H1 (cell line): ENCODE results near the gene NAXE.

Experiments
- CTCF ChIP-seq, 3 experiments: IDR thresholded peaks; 1 replicate in 2 of 3; 2 replicates in 1 of 3; pipeline versions ENCODE4 v1.5.1 to v1.6.1; 2011; ENCODE audit warnings: low read length in 3 of 3, mild to moderate bottlenecking in 3 of 3, inconsistent platforms in 2 of 3, low read depth in 1 of 3, moderate library complexity in 1 of 3; ENCODE audit not compliant: insufficient read depth in 1 of 3; ENCODE audit errors: control extremely low read depth in 1 of 3
- HDAC6 ChIP-seq: IDR thresholded peaks from one replicate; pipeline ENCODE4 v1.7.1; 2012; ENCODE audit warnings: low read depth, mild to moderate bottlenecking, inconsistent platforms, low read length, moderate library complexity
- KDM4A ChIP-seq: IDR thresholded peaks from one replicate; pipeline ENCODE4 v1.7.1; 2012; ENCODE audit warnings: low read depth, mild to moderate bottlenecking, moderate library complexity, low read length, inconsistent platforms; ENCODE audit not compliant: severe bottlenecking
- POLR2A ChIP-seq, 2 experiments: IDR thresholded peaks; 1 replicate in 1 of 2; 2 replicates in 1 of 2; pipeline ENCODE4 v1.6.1; 2011; ENCODE audit warnings: low read depth in 2 of 2, low read length in 2 of 2, mild to moderate bottlenecking in 2 of 2; ENCODE audit errors: control extremely low read depth in 1 of 2
- RBBP5 ChIP-seq: IDR thresholded peaks from 2 replicates; pipeline ENCODE4 v1.7.1; 2012; ENCODE audit warnings: low read depth, mild to moderate bottlenecking, inconsistent platforms, low read length, moderate library complexity, borderline replicate concordance
- SUZ12 ChIP-seq: fragments of 200-600 bp; sonication (generic); IDR thresholded peaks from 2 replicates; pipeline ENCODE4 v1.6.1; 2012; ENCODE audit warnings: mild to moderate bottlenecking, inconsistent platforms, low read length, moderate library complexity, mixed read lengths
- TF ChIP-seq, protein P1 (sequence below): IDR thresholded peaks from 2 replicates; pipeline ENCODE4 v1.6.1; 2012; ENCODE audit warnings: inconsistent platforms

- TF ChIP-seq POLR2A (IDR thresholded peaks at IDR 0.05; ENCODE audit: control extremely low read depth in 1 of 2, low read depth in 2 of 2, low read length in 2 of 2) = no peak
- no peak for TF ChIP-seq HDAC6
- no peak for TF ChIP-seq SUZ12
- no peak for TF ChIP-seq KDM4A
- no peak for TF ChIP-seq CTCF (IDR thresholded peaks at IDR 0.05; ENCODE audit: control extremely low read depth in 1 of 3, insufficient read depth in 1 of 3, low read depth in 1 of 3, low read length in 3 of 3)
- TF ChIP-seq, protein P1, sequence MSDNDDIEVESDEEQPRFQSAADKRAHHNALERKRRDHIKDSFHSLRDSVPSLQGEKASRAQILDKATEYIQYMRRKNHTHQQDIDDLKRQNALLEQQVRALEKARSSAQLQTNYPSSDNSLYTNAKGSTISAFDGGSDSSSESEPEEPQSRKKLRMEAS = no peak
- TF ChIP-seq RBBP5 = no peak
Measured at GRCh38 chr1:156547434-156547833, 44.1 kb upstream of the NAXE start.
